ENCODE results near the gene RPL26. TPM values are rescaled to one million over a fixed set of nuclear protein-coding genes. Genes with fewer than 3 reads are reported as not detected.
"Not testable (repeated sequence)": the region's sequence is repeated elsewhere in the genome, so short reads cannot be mapped to it uniquely, and the experiment has no call there.

Gene RPL26
- total RNA-seq, 2 experiments from 2014 or later: 2,050 to 2,305 TPM

DNA sequence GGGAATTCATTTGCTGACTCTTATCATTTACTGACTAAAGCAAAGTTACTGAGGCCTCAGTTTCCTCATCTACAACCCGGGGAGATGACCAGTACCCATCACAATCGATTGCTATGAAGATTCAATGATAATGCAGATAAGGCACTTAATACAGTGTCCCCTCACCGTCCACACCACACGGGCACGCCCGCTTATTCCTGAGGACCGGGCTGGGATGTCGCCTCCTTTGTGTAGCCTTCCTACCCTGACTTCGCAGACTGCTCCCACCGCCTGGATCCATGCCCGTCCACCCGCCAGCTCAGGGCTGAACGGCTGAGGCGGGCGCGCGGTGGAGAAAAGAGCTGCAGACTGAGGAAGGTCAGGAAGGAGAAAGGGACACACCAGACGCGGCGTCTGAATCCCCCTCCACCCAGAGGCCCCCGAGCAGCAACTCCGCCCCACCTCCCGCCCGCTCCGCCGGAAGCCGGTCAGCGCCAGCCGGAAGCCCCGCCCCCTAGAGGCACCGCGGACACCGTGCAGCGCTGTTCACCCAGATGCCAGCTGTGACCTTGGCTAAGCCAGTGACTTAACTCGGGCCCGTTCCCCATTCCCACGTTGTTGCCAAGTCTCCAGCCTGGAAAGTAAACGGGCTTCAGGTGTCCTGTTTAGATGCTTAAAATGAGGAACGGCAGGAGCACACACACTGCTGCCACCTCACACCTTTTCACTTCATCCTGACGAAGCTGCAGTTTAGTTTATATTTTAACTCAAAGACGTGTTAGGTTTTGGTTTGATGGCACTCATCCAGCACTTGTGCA, 6.5 kb downstream of the RPL26 start, which contains the start of gene KRABD2:
TSS of gene KRABD2 (minus strand) at position 434 of the 797 bp plus-strand sequence.
- H3K4me3 Mint-ChIP-seq: peak within 1 kb of the TSS; percentile 77
- H3K36me3 Mint-ChIP-seq (ENCODE audit: low read depth): peaks cover 49% of the 10 kb centered on the region
- POLR2A ChIA-PET: interaction anchor here (0.8 kb wide), 1 partner anchor 16 kb away, joined by 3 read pairs; no protein-coding TSS in a partner anchor
- CTCF ChIA-PET: interaction anchor here (0.6 to 1.6 kb wide), 8 partner anchors 10 to 449 kb away, joined by 3 to 6 read pairs (median 4); no protein-coding TSS in a partner anchor
- peaks cover 59% of the 10 kb centered on the region for H3K4me1 Mint-ChIP-seq
- H3K9me3 Mint-ChIP-seq: no peaks in the 10 kb centered on the region
- peak within 1 kb of the TSS; percentile 86 for H3K27ac Mint-ChIP-seq
- no peaks in the 10 kb centered on the region for H3K27me3 Mint-ChIP-seq
- peak; percentile 91 for DNase-seq

GRCh38 chr17:8375738-8376259, 7.2 kb downstream of the RPL26 start:
- DNase-seq: no peak
- ChIA-PET POLR2A (no interaction called here), CTCF (interaction anchor here (0.8 to 1.6 kb wide), 4 partner anchors 8 to 68 kb away, joined by 3 to 6 read pairs (median 5); no protein-coding TSS in a partner anchor)
- Mint-ChIP-seq H3K36me3 (ENCODE audit: low read depth) (peaks cover 43% of the 10 kb centered on the region), H3K27ac (peak overlapping the region; percentile 86), H3K4me1 (peaks cover 52% of the 10 kb centered on the region), H3K4me3 (peak overlapping the region; percentile 77), H3K9me3 (no peaks in the 10 kb centered on the region), H3K27me3 (no peaks in the 10 kb centered on the region)

GRCh38 chr17:8373856-8374255, 9.1 kb downstream of the RPL26 start:
- H3K27me3 Mint-ChIP-seq, H3K4me3 Mint-ChIP-seq, POLR2A ChIA-PET, DNase-seq, H3K27ac Mint-ChIP-seq, H3K9me3 Mint-ChIP-seq, CTCF ChIA-PET: not testable (repeated sequence)
- Mint-ChIP-seq H3K4me1 (peaks cover 38% of the 10 kb centered on the region), H3K36me3 (ENCODE audit: low read depth) (peaks cover 39% of the 10 kb centered on the region)

GRCh38 chr17:8372422-8372821, 10.6 kb downstream of the RPL26 start:
- POLR2A ChIA-PET: no interaction called here
- no peak for DNase-seq
- H3K27me3 Mint-ChIP-seq: no peaks in the 10 kb centered on the region
- H3K27ac Mint-ChIP-seq: no peak overlapping the region
- H3K4me3 Mint-ChIP-seq: no peak overlapping the region
- no peaks in the 10 kb centered on the region for H3K9me3 Mint-ChIP-seq
- peaks cover 32% of the 10 kb centered on the region for H3K36me3 Mint-ChIP-seq (ENCODE audit: low read depth)
- CTCF ChIA-PET: no interaction called here
- H3K4me1 Mint-ChIP-seq: peaks cover 25% of the 10 kb centered on the region

DNA sequence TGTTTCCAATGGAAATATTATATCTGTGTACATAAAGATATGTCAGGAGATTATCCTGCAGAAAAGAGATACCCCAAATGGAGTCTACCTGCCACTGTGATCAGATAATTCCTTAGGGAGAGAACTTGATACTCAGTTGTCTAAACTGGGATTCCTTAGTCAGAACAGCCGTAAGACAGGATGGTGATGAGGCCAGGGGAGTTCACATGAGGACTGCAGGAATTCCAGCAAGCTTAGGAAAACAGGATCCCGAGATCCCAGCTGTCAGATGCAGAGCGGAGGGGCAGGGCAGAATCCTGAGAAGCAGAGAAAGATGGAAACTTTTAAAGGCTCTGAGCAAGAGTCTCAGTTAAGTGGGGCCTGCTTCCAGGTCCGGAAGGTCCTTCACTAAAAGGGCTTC, 11.2 kb downstream of the RPL26 start:
- ChIA-PET CTCF (interaction anchor here (3.5 kb wide), 1 partner anchor 12 kb away, joined by 11 read pairs; no protein-coding TSS in a partner anchor), POLR2A (no interaction called here)
- H3K36me3 Mint-ChIP-seq (ENCODE audit: low read depth): peaks cover 26% of the 10 kb centered on the region
- no peaks in the 10 kb centered on the region for H3K9me3 Mint-ChIP-seq
- H3K4me1 Mint-ChIP-seq: peaks cover 19% of the 10 kb centered on the region
- H3K27ac Mint-ChIP-seq: no peak overlapping the region
- H3K27me3 Mint-ChIP-seq: no peaks in the 10 kb centered on the region
- no peak for DNase-seq
- no peak overlapping the region for H3K4me3 Mint-ChIP-seq

GRCh38 chr17:8369944-8370343, 13.0 kb downstream of the RPL26 start:
- H3K27ac Mint-ChIP-seq: no peak overlapping the region
- no peaks in the 10 kb centered on the region for H3K27me3 Mint-ChIP-seq
- DNase-seq: no peak
- H3K4me3 Mint-ChIP-seq: no peak overlapping the region
- peaks cover 15% of the 10 kb centered on the region for H3K36me3 Mint-ChIP-seq (ENCODE audit: low read depth)
- peaks cover 6% of the 10 kb centered on the region for H3K4me1 Mint-ChIP-seq
- POLR2A ChIA-PET: no interaction called here
- H3K9me3 Mint-ChIP-seq: no peaks in the 10 kb centered on the region
- CTCF ChIA-PET: interaction anchor here (0.9 to 3.5 kb wide), 3 partner anchors 9 to 99 kb away, joined by 3 to 11 read pairs (median 4); no protein-coding TSS in a partner anchor

DNA sequence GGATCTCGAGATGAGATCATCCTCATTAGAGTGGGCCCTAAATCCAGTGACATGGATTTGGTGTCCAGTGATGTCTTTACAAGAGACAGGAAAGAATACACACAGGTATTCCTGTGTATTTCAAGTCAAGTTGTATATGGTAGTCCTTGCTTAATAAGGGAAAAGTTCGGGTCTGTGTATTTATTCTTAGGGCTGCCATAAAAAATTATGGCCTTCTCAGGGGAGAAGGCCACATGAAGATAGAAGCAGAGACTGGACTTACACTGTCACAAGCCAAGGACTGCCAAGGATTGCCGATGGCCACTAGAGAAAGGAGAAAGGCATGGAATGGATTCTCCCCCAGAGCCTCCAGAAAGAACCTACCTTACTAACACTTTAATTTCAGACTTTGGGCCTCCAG, 14.8 kb downstream of the RPL26 start:
- Mint-ChIP-seq H3K27me3 (no peaks in the 10 kb centered on the region), H3K27ac (no peak overlapping the region), H3K4me1 (peaks cover 4% of the 10 kb centered on the region), H3K9me3 (no peaks in the 10 kb centered on the region), H3K36me3 (ENCODE audit: low read depth) (peaks cover 15% of the 10 kb centered on the region), H3K4me3 (no peak overlapping the region)
- CTCF ChIA-PET: interaction anchor here (1.1 kb wide), 1 partner anchor 8 kb away, joined by 3 read pairs; no protein-coding TSS in a partner anchor
- POLR2A ChIA-PET: no interaction called here
- DNase-seq: no peak

- peaks cover 5% of the 10 kb centered on the region for H3K4me1 Mint-ChIP-seq
- H3K27ac Mint-ChIP-seq: no peak overlapping the region
- peaks cover 15% of the 10 kb centered on the region for H3K36me3 Mint-ChIP-seq (ENCODE audit: low read depth)
- ChIA-PET POLR2A (no interaction called here), CTCF (no interaction called here)
- H3K9me3 Mint-ChIP-seq: no peaks in the 10 kb centered on the region
- H3K4me3 Mint-ChIP-seq: no peak overlapping the region
- DNase-seq: no peak
- H3K27me3 Mint-ChIP-seq: no peaks in the 10 kb centered on the region
These were observed 16.8 kb downstream of the RPL26 start for GRCh38 chr17:8366231-8366630.

- Mint-ChIP-seq H3K27me3 (no peaks in the 10 kb centered on the region), H3K27ac (no peak overlapping the region), H3K4me3 (no peak overlapping the region), H3K4me1 (peaks cover 9% of the 10 kb centered on the region), H3K9me3 (no peaks in the 10 kb centered on the region), H3K36me3 (ENCODE audit: low read depth) (peaks cover 13% of the 10 kb centered on the region)
- ChIA-PET POLR2A (no interaction called here), CTCF (no interaction called here)
- no peak for DNase-seq
These were observed 17.9 kb downstream of the RPL26 start for GRCh38 chr17:8365143-8365542.

DNA sequence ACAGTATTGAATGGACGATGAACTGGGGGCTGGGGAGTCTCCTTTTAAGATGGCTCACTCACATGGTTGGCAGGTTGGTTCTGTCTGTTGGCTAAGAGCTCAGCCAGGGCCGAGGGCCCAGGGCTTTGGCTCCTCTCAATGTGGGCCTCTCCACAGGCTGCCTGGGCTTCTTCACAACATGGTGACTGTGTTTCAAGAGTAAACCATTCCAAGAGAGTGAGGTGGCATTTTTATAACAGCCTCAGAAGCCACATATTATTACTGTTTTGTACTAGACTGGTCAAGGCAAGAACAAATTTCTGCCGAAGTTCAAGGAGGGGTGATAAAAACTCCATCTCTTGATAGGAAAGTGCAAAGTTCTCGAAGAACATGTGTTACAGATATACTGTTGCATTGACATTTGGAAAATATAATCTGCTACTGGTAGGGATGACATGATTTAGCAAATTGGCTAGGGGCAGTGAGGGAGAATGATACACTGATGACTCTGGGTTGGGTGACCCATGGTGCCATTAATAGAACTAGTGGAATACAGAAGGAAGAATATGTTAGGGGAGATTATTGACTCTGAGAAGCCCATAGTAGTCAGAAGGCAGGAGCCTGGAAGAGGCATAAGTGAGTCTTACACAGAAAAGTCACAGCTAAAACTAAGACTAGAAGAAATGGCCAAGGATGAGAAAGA, 20.2 kb downstream of the RPL26 start:
- no peaks in the 10 kb centered on the region for H3K36me3 Mint-ChIP-seq (ENCODE audit: low read depth)
- no peaks in the 10 kb centered on the region for H3K9me3 Mint-ChIP-seq
- no peaks in the 10 kb centered on the region for H3K27me3 Mint-ChIP-seq
- no peak overlapping the region for H3K4me3 Mint-ChIP-seq
- no peak overlapping the region for H3K27ac Mint-ChIP-seq
- ChIA-PET CTCF (interaction anchor here (1.3 kb wide), 1 partner anchor 20 kb away, joined by 3 read pairs; no protein-coding TSS in a partner anchor), POLR2A (no interaction called here)
- H3K4me1 Mint-ChIP-seq: peaks cover 9% of the 10 kb centered on the region
- DNase-seq: no peak

- no peak overlapping the region for H3K27ac Mint-ChIP-seq
- DNase-seq: no peak
- no peaks in the 10 kb centered on the region for H3K36me3 Mint-ChIP-seq (ENCODE audit: low read depth)
- peaks cover 9% of the 10 kb centered on the region for H3K4me1 Mint-ChIP-seq
- POLR2A ChIA-PET: no interaction called here
- H3K27me3 Mint-ChIP-seq: no peaks in the 10 kb centered on the region
- H3K9me3 Mint-ChIP-seq: no peaks in the 10 kb centered on the region
- H3K4me3 Mint-ChIP-seq: no peak overlapping the region
- CTCF ChIA-PET: interaction anchor here (0.8 to 1.1 kb wide), 2 partner anchors 8 to 9 kb away, joined by 3 to 4 read pairs; no protein-coding TSS in a partner anchor
These were observed 22.2 kb downstream of the RPL26 start for GRCh38 chr17:8360751-8361150.

DNA sequence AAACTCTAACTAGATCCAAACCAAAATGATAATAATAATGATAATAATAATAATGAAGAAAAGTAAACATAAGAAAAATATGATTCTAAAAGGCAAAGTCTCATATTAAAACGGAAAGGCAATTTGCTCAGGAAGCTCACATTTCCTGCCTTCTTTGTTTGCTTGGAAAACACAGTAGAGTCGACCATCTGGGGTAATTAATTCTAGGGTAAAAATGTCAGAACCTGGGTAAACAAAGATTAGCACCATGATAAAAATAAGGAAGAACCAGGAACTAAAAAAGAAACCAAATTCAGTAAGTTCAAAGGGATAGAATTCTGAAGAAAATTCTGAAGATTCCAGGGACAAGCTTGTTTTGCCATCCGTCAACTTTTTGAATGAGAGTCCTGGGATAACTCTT, 22.7 kb downstream of the RPL26 start:
- Mint-ChIP-seq H3K27ac (no peak overlapping the region), H3K27me3 (no peaks in the 10 kb centered on the region), H3K4me1 (peaks cover 9% of the 10 kb centered on the region), H3K36me3 (ENCODE audit: low read depth) (no peaks in the 10 kb centered on the region), H3K4me3 (no peak overlapping the region), H3K9me3 (no peaks in the 10 kb centered on the region)
- ChIA-PET CTCF (interaction anchor here (0.8 to 1.1 kb wide), 4 partner anchors 8 to 51 kb away, joined by 3 to 4 read pairs (median 4); no protein-coding TSS in a partner anchor), POLR2A (interaction anchor here (0.5 kb wide), 1 partner anchor 206 kb away, joined by 3 read pairs; no protein-coding TSS in a partner anchor)
- DNase-seq: no peak

Data from activated CD4-positive, alpha-beta T cell treated with anti-CD3 and anti-CD28 coated beads, Interleukin-2, amount 10 ng/mL, durations not matched to agents 7 days and 5 days (primary cell).